ENCODE measurements around the gene TLX2. TPM values are rescaled to one million over a fixed set of nuclear protein-coding genes. Genes with fewer than 3 reads are reported as not detected.

TLX2 gene
- total and polyA plus RNA-seq, 2 donors (not counting 3 experiments of a cell fraction or from before 2014, with no cell fraction given): not detected

- Histone ChIP-seq H3K9me3 (replicated peaks; ENCODE audit: control insufficient read depth, insufficient read depth, low read length) (no peaks in the 10 kb centered on the region), H3K4me1 (ENCODE audit: control insufficient read depth, extremely low read depth, insufficient read depth, low read length) (peaks cover 9% of the 10 kb centered on the region), H3K27ac (ENCODE audit: insufficient read depth, low read depth, low read length) (peak within 1 kb of the TSS; percentile 47), H3K4me3 (replicated peaks in 1 of 3; ENCODE audit: insufficient read depth in 1 of 3, low read depth in 1 of 3, low read length in 3 of 3) (peak within 1 kb of the TSS; percentile 77 to 84 (median 79)), H3K27me3 (ENCODE audit: control insufficient read depth in 2 of 2, insufficient read depth in 2 of 2, low read length in 2 of 2) (no peaks in the 10 kb centered on the region), H3K36me3 (ENCODE audit: control insufficient read depth in 2 of 2, extremely low read depth in 1 of 2, insufficient read depth in 2 of 2, low read length in 2 of 2) (peaks cover 0 to 4% of the 10 kb centered on the region in 2 experiments), H2AFZ (ENCODE audit: low read depth, low read length) (peak within 1 kb of the TSS; percentile 98), H3K9ac (replicated peaks; ENCODE audit: extremely low read depth, insufficient read depth, low read length) (peak within 1 kb of the TSS; percentile 64), H3K4me2 (ENCODE audit: insufficient read depth, low read length) (peak within 1 kb of the TSS; percentile 69), H3K9me1 (replicated peaks; ENCODE audit: control insufficient read depth, extremely low read depth, insufficient read depth, low read length) (no peaks in the 10 kb centered on the region), H3K79me2 (ENCODE audit: control insufficient read depth, insufficient read depth, low read length) (no peaks in the 10 kb centered on the region), H4K20me1 (replicated peaks; ENCODE audit: control insufficient read depth, extremely low read depth, insufficient read depth, low read length) (no peaks in the 10 kb centered on the region)
- POLR2A ChIA-PET: interaction anchor here (0.7 kb wide), 1 partner anchor 48 kb away, joined by 8 read pairs; no protein-coding TSS in a partner anchor
- DNase-seq (ENCODE audit: low read depth, low spot score) (peak; percentile 69), FAIRE-seq (peak; percentile 86)
- dilution Hi-C loops (cut with MboI; ENCODE audit: extremely low pct_ligation_motif_present, low sequenced_read_pairs): no loop called here
- CTCF ChIA-PET: interaction anchor here (0.7 to 1.9 kb wide), 4 partner anchors 22 to 50 kb away, joined by 3 to 6 read pairs (median 4); no protein-coding TSS in a partner anchor
- no TSS peak for BruUV-seq (replicated peaks)
- TF ChIP-seq POLR2A (IDR thresholded peaks at IDR 0.05; ENCODE audit: low read depth, low read length) (peak; percentile 14), FOS (IDR thresholded peaks at IDR 0.05; ENCODE audit: borderline replicate concordance, insufficient read depth, low read length) (no peak), JUN (IDR thresholded peaks at IDR 0.05; ENCODE audit: borderline replicate concordance, insufficient read depth, insufficient read length, low read depth) (peak; percentile 61)
- intact Hi-C loops (cut with micrococcal nuclease): loop anchor here (1.0 to 2.0 kb wide), 2 partner anchors 25 to 47 kb away; partner anchors contain the start of genes AUP1, HTRA2 and PCGF1
These were observed 39.9 kb downstream of the TLX2 start, which contains the start of the genes DOK1 and LOXL3 for GRCh38 chr2:74553892-74554819. Gene DOK1 (plus strand): TSS chr2:74554720. CDS start chr2:74554755, 35 bp downstream. Gene LOXL3 (minus strand): TSS chr2:74553942. CDS start chr2:74552634, 1,308 bp downstream.

GRCh38 chr2:74554820-74555531, 40.7 kb downstream of the TLX2 start:
- no peaks in the 10 kb centered on the region for H4K20me1 ChIP-seq (replicated peaks; ENCODE audit: control insufficient read depth, extremely low read depth, insufficient read depth, low read length)
- dilution Hi-C loops (cut with MboI; ENCODE audit: extremely low pct_ligation_motif_present, low sequenced_read_pairs): no loop called here
- H3K4me1 ChIP-seq (ENCODE audit: control insufficient read depth, extremely low read depth, insufficient read depth, low read length): peaks cover 3% of the 10 kb centered on the region
- no peak for TF ChIP-seq GATA2 (IDR thresholded peaks at IDR 0.05; ENCODE audit: insufficient read depth, insufficient read length, low read depth, low read length)
- no peak for TF ChIP-seq MYC (IDR thresholded peaks at IDR 0.05; ENCODE audit: low read depth, low read length)
- H3K9me3 ChIP-seq (replicated peaks; ENCODE audit: control insufficient read depth, insufficient read depth, low read length): no peaks in the 10 kb centered on the region
- H3K9ac ChIP-seq (replicated peaks; ENCODE audit: extremely low read depth, insufficient read depth, low read length): peak overlapping the region; percentile 64
- H3K4me2 ChIP-seq (ENCODE audit: insufficient read depth, low read length): peak overlapping the region; percentile 69
- ChIA-PET POLR2A (no interaction called here), CTCF (interaction anchor here (1.9 kb wide), 2 partner anchors 31 to 33 kb away, joined by 5 to 6 read pairs; no protein-coding TSS in a partner anchor)
- intact Hi-C loops (cut with micrococcal nuclease): loop anchor here (1.0 to 2.0 kb wide), 2 partner anchors 26 to 48 kb away; partner anchors contain the start of genes AUP1, HTRA2 and PCGF1
- no TSS peak for BruUV-seq (replicated peaks)
- no peaks in the 10 kb centered on the region for H3K79me2 ChIP-seq (ENCODE audit: control insufficient read depth, insufficient read depth, low read length)
- no peaks in the 10 kb centered on the region for H3K27me3 ChIP-seq (ENCODE audit: control insufficient read depth in 2 of 2, insufficient read depth in 2 of 2, low read length in 2 of 2)
- DNase-seq (ENCODE audit: low read depth, low spot score): peak; percentile 63
- H3K4me3 ChIP-seq (replicated peaks in 1 of 3; ENCODE audit: insufficient read depth in 1 of 3, low read depth in 1 of 3, low read length in 3 of 3): peak overlapping the region; percentile 77 to 84 (median 79)
- peak overlapping the region; percentile 45 for H3K27ac ChIP-seq (ENCODE audit: insufficient read depth, low read depth, low read length)
- FAIRE-seq: no peak
- H3K36me3 ChIP-seq (ENCODE audit: control insufficient read depth in 2 of 2, extremely low read depth in 1 of 2, insufficient read depth in 2 of 2, low read length in 2 of 2): peaks cover 0 to 4% of the 10 kb centered on the region in 2 experiments
- no peaks in the 10 kb centered on the region for H3K9me1 ChIP-seq (replicated peaks; ENCODE audit: control insufficient read depth, extremely low read depth, insufficient read depth, low read length)
- peak overlapping the region; percentile 98 for H2AFZ ChIP-seq (ENCODE audit: low read depth, low read length)
